Right lobe of liver (tissue), 6 donors: ENCODE data around the gene C2CD2L. TPM values are rescaled to one million over a fixed set of nuclear protein-coding genes. Genes with fewer than 3 reads are reported as not detected.

Source experiments
- ATAC-seq, 4 donors: fragments of 200-7000 bp; cut with Tn5 transposase; one replicate each; pipeline ENCODE4 v1.9.1; 2020; ENCODE audit warnings: mild to moderate bottlenecking in 4 of 4, moderate library complexity in 4 of 4
- DNase-seq, 3 donors: peaks; one replicate each; pipeline ENCODE4 v3.0.0-alpha.2; 2020
- H3K27ac ChIP-seq, 3 donors: fragments of 200-600 bp; one replicate each; pipeline ENCODE4 v1.8.0; 2022
- H3K27me3 ChIP-seq, 2 donors: fragments of 200-600 bp; one replicate each; pipeline ENCODE4 v1.8.0; 2022
- H3K36me3 ChIP-seq, 4 donors: fragments of 200-600 bp; sonication (generic) in 1 of 4; one replicate each; pipeline versions ENCODE4 v1.5.1 to v1.8.0; 2017 to 2022; ENCODE audit warnings: control low read depth in 1 of 4
- H3K4me1 ChIP-seq, 4 donors: fragments of 200-600 bp; sonication (generic) in 1 of 4; one replicate each; pipeline versions ENCODE4 v1.5.1 to v1.8.0; 2017 to 2022; ENCODE audit warnings: control low read depth in 1 of 4
- H3K4me3 ChIP-seq, 3 donors: fragments of 200-600 bp; one replicate each; pipeline ENCODE4 v1.8.0; 2022
- H3K9me3 ChIP-seq, 4 donors: fragments of 200-600 bp; sonication (generic) in 1 of 4; one replicate each; pipeline versions ENCODE4 v1.5.1 to v1.8.0; 2017 to 2022; ENCODE audit warnings: control low read depth in 1 of 4
- POLR2A ChIP-seq: fragments of 450-650 bp; IDR thresholded peaks from one replicate; pipeline ENCODE4 v1.6.1; 2017; ENCODE audit warnings: antibody characterized with exemption, mild to moderate bottlenecking
- WGBS: methylation state at CpG from one replicate; pipeline ENCODE4 v1.1.6; 2018; ENCODE audit warnings: low coverage, low lambda C conversion rate; ENCODE audit not compliant: insufficient coverage; ENCODE audit errors: missing lambda C conversion rate; 5-methylcytosine and 5-hydroxymethylcytosine counted together
- intact Hi-C, 2 donors: fragments of 100-400 bp; cut with DNase I; formaldehyde crosslinking; loops; one replicate each; pipeline versions ENCODE4 v1.11.2 to v1.14.1; 2022
- total RNA-seq, 6 experiments: library from RNA; depleted of rRNA in 2 of 6; stranded (reverse); fragments of >200 nt in 2 of 6; fragmentation: NEBNext Ultra II Directional in 3 of 6; extraction: Animal tissue kit (Norgen Biotek cat#: 25700) in 3 of 6; gene quantifications; one replicate each; pipeline versions ENCODE4 v1.1.0 to v1.2.4, GENCODE V29; 2016 to 2023
- TF ChIP-seq, protein P1 (sequence below), 4 donors: fragments of 200-600 bp in 3 of 4; fragments of 450-650 bp in 1 of 4; IDR thresholded peaks; one replicate each; pipeline versions ENCODE4 v1.5.1 to v1.8.0; 2016 to 2022; ENCODE audit warnings: antibody characterized with exemption in 4 of 4, mild to moderate bottlenecking in 2 of 4
- donor health status: DM: no; HTN: yes; CAD: no.
- donor health status: DM: no; HTN: no; CAD: no.
- donor health status: DM: no; HTN: no; CAD: no.
- donor health status: DM: no; HTN: yes; CAD: no.
- donor health status: DM: no; HTN: yes; CAD: no.

Gene C2CD2L
- total RNA-seq, 6 experiments from 2014 or later, result 5.4 to 9.7 (median 6.5) TPM

GRCh38 chr11:119109843-119110242 lies 2.7 kb downstream of the C2CD2L start:
- H3K27ac ChIP-seq, result no peak overlapping the region
- H3K27me3 ChIP-seq, result no peaks in the 10 kb centered on the region
- 100% methylated on average over 1 of the region's 3 CpGs for WGBS
- peaks cover 0 to 29% (median 11%) of the 10 kb centered on the region in 4 donors for H3K36me3 ChIP-seq
- no peak overlapping the region for H3K4me3 ChIP-seq
- ATAC-seq (no peak), DNase-seq (no peak)
- H3K4me1 ChIP-seq, result peaks cover 0 to 28% (median 4%) of the 10 kb centered on the region in 4 donors
- intact Hi-C loops, result no loop called here
- no peak for TF ChIP-seq POLR2A
- TF ChIP-seq, protein P1, sequence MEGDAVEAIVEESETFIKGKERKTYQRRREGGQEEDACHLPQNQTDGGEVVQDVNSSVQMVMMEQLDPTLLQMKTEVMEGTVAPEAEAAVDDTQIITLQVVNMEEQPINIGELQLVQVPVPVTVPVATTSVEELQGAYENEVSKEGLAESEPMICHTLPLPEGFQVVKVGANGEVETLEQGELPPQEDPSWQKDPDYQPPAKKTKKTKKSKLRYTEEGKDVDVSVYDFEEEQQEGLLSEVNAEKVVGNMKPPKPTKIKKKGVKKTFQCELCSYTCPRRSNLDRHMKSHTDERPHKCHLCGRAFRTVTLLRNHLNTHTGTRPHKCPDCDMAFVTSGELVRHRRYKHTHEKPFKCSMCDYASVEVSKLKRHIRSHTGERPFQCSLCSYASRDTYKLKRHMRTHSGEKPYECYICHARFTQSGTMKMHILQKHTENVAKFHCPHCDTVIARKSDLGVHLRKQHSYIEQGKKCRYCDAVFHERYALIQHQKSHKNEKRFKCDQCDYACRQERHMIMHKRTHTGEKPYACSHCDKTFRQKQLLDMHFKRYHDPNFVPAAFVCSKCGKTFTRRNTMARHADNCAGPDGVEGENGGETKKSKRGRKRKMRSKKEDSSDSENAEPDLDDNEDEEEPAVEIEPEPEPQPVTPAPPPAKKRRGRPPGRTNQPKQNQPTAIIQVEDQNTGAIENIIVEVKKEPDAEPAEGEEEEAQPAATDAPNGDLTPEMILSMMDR (IDR thresholded peaks at IDR 0.05), result no peak
- no peaks in the 10 kb centered on the region for H3K9me3 ChIP-seq

- peaks cover 0 to 31% (median 11%) of the 10 kb centered on the region in 4 donors for H3K36me3 ChIP-seq
- ATAC-seq, result no peak
- WGBS, result 92% methylated on average over 3 of the region's 10 CpGs
- H3K27ac ChIP-seq, result no peak overlapping the region
- H3K27me3 ChIP-seq, result no peaks in the 10 kb centered on the region
- TF ChIP-seq, protein P1 (IDR thresholded peaks at IDR 0.05), result no peak
- no peak for TF ChIP-seq POLR2A
- intact Hi-C loops, result no loop called here
- H3K4me1 ChIP-seq, result peaks cover 0 to 28% (median 4%) of the 10 kb centered on the region in 4 donors
- H3K9me3 ChIP-seq, result no peaks in the 10 kb centered on the region
- H3K4me3 ChIP-seq, result no peak overlapping the region
- no peak for DNase-seq
Measured at GRCh38 chr11:119110439-119110838, 3.3 kb downstream of the C2CD2L start.

GRCh38 chr11:119111361-119111925 lies 4.3 kb downstream of the C2CD2L start:
- DNase-seq (no peak), ATAC-seq (no peak)
- H3K4me3 ChIP-seq, result no peak overlapping the region
- H3K9me3 ChIP-seq, result no peaks in the 10 kb centered on the region
- no peak overlapping the region for H3K27ac ChIP-seq
- WGBS, result 94% methylated on average over 5 of the region's 11 CpGs
- H3K27me3 ChIP-seq, result no peaks in the 10 kb centered on the region
- H3K4me1 ChIP-seq, result peaks cover 0 to 26% (median 4%) of the 10 kb centered on the region in 4 donors
- peaks cover 0 to 32% (median 11%) of the 10 kb centered on the region in 4 donors for H3K36me3 ChIP-seq
- no peak for TF ChIP-seq POLR2A
- TF ChIP-seq, protein P1 (IDR thresholded peaks at IDR 0.05), result no peak
- intact Hi-C loops, result no loop called here

DNA sequence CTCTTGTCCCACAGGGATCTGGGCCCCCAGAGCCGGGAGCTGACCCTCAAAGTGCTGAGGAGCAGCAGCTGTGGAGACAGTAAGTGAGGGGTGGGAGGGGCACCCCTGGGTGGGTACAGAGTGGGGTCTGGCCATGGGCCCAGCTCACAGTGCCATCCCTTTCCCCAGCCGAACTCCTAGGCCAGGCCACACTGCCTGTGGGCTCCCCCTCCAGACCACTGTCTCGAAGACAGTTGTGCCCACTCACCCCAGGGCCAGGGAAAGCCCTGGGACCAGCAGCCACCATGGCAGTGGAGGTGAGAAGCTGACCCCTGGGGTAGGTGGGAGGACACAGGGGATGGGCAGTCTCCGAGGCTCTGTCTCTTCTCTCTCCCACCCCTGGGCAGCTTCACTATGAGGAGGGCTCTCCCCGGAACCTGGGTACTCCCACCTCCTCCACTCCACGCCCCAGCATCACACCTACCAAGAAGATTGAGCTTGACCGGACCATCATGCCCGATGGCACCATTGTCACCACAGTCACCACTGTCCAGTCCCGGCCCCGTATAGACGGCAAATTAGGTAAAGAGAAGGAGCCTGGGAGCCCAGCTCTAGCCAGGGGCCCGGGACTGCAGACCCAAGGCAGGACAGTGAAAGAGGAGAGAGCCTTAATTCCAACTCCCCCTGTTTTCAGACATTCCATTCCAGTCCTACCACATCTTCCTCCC lies 5.3 kb downstream of the C2CD2L start:
- peaks cover 0 to 32% (median 11%) of the 10 kb centered on the region in 4 donors for H3K36me3 ChIP-seq
- DNase-seq, result no peak
- H3K4me3 ChIP-seq, result no peak overlapping the region
- no peak overlapping the region for H3K27ac ChIP-seq
- no peak for ATAC-seq
- no peak for TF ChIP-seq POLR2A
- TF ChIP-seq, protein P1 (IDR thresholded peaks at IDR 0.05), result no peak
- peaks cover 0 to 20% (median 4%) of the 10 kb centered on the region in 4 donors for H3K4me1 ChIP-seq
- WGBS, result 91% methylated on average over 6 of the region's 12 CpGs
- H3K27me3 ChIP-seq, result no peaks in the 10 kb centered on the region
- intact Hi-C loops, result no loop called here
- no peaks in the 10 kb centered on the region for H3K9me3 ChIP-seq
